H1 (cell line): ENCODE measurements around the gene SNRPD3. TPM values are rescaled to one million over a fixed set of nuclear protein-coding genes. Genes with fewer than 3 reads are reported as not detected.

Experiments used
- BACH1 ChIP-seq: IDR thresholded peaks from 2 replicates; pipeline ENCODE4 v1.6.1; 2012; ENCODE audit warnings: low read length, improper control_type of control experiment
- GTF2F1 ChIP-seq: IDR thresholded peaks from 2 replicates; pipeline ENCODE4 v1.6.1; 2012; ENCODE audit warnings: low read depth, low read length, improper control_type of control experiment, borderline replicate concordance
- polyA plus RNA-seq, 7 experiments: library from polyadenylated mRNA; depleted of rRNA in 3 of 7; stranded (reverse) in 5 of 7; unstranded in 2 of 7; fragments of >200 nt in 5 of 7; fragments of 200-250 nt in 2 of 7; gene quantifications; 1 replicate in 5 of 7; 2 replicates in 1 of 7; 4 replicates in 1 of 7; pipeline versions ENCODE4 v1.2.1 to v1.2.3, GENCODE V29; 2011 to 2013; ENCODE audit warnings: missing spikeins in 2 of 7, mixed read lengths in 2 of 7
- total RNA-seq: library from RNA; stranded (reverse); fragmentation: NEBNext Ultra II Directional; extraction: Animal tissue kit (Norgen Biotek cat#: 25700); gene quantifications from 2 replicates; pipeline ENCODE4 v1.2.1, GENCODE V29; 2021

The SNRPD3 gene
- total and polyA plus RNA-seq, 2 of the 8 experiments (the other 6 are each of a cell fraction or from before 2014, with no cell fraction given), result 200 to 455 TPM

DNA sequence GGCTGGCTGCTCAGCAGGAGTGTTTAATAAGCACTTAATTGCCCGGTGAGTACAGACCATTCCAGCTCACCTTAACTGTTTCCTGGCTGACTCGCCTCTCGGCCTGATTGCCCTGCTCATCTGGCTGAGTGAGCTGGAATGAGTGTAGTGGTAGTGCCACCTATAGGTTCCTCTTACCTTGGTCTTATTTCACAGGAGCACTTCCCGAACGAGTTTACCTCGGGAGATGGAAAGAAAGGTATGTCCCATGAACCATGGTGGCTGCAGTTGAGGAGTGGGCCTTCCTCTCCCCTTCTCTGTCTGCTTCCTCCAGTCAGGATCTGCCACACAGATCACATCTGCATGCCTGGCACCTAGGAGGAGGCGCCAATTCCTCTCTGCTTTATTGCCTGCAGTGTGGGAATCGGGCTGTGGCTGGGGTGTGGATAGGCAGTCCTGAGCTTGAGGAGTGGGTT, 34.0 kb upstream of the SNRPD3 start (continued):
- TF ChIP-seq GTF2F1 (no peak), BACH1 (no peak)
